ENCODE data around the gene ZKSCAN7.

DNA sequence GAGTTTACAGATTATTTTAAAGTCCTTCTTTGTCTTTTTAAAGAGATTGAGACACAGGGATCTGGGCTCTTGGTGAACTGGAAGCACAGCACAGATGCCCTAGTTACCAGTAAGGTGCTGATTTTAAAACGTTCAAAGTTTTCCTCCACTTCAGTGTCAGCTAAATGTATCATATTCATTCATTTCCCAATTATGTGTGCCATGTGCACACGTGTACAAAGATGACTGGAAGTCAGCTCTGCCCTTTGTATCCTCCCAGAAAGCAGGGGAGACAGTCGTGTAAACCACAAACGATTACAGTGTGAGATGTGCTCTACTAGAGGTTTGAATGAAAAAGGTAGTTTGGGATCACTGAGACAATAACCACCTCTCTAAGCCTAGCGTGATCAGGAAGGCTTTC, 730 bp downstream of the ZKSCAN7 start:
- TF ChIP-seq POLR2AphosphoS5 (IDR thresholded peaks at IDR 0.05; ENCODE audit: borderline replicate concordance, low read depth, low read length), result no peak
- no peak for TF ChIP-seq FOXP2 (optimal IDR thresholded peaks at IDR 0.05; ENCODE audit: control extremely low read depth, extremely low read length, insufficient read depth)

Data from SK-N-MC (cell line).